Suprapubic skin (tissue), 4 donors: ENCODE measurements around the gene NATD1. TPM values are rescaled to one million over a fixed set of nuclear protein-coding genes. Genes with fewer than 3 reads are reported as not detected.
"Not testable (repeated sequence)": the region's sequence is repeated elsewhere in the genome, so short reads cannot be mapped to it uniquely, and the experiment has no call there.

ENCODE experiments used
- DNase-seq, 2 donors: peaks; one replicate each; pipeline ENCODE4 v3.0.0-alpha.2; 2019; ENCODE audit warnings: low spot score in 2 of 2
- H3K27ac ChIP-seq: fragments of 200-600 bp; sonication (generic); one replicate; pipeline ENCODE4 v1.5.1; 2019
- H3K27me3 ChIP-seq: fragments of 200-600 bp; sonication (generic); one replicate; pipeline ENCODE4 v1.5.1; 2019
- H3K36me3 ChIP-seq: fragments of 200-600 bp; sonication (generic); one replicate; pipeline ENCODE4 v1.5.1; 2019
- H3K4me1 ChIP-seq: fragments of 200-600 bp; sonication (generic); one replicate; pipeline ENCODE4 v1.5.1; 2019
- H3K4me3 ChIP-seq: fragments of 200-600 bp; sonication (generic); one replicate; pipeline ENCODE4 v1.5.1; 2019; ENCODE audit warnings: mild to moderate bottlenecking
- H3K9me3 ChIP-seq: fragments of 200-600 bp; sonication (generic); one replicate; pipeline ENCODE4 v1.5.1; 2019
- CTCF ChIP-seq, 2 donors: fragments of 200-600 bp in 1 of 2; fragments of 450-650 bp in 1 of 2; sonication (generic) in 1 of 2; IDR thresholded peaks; one replicate each; pipeline ENCODE4 v1.5.1; 2016 to 2019; ENCODE audit warnings: antibody characterized with exemption in 2 of 2, mild to moderate bottlenecking in 1 of 2, moderate library complexity in 1 of 2
- EP300 ChIP-seq: sonication (generic); formaldehyde crosslinking; IDR thresholded peaks from one replicate; pipeline ENCODE4 v1.6.1; 2017; ENCODE audit warnings: antibody characterized with exemption
- POLR2A ChIP-seq, 2 donors: fragments of 450-650 bp; IDR thresholded peaks; one replicate each; pipeline ENCODE4 v1.6.1; 2017; ENCODE audit warnings: antibody characterized with exemption in 2 of 2, mild to moderate bottlenecking in 2 of 2, moderate library complexity in 2 of 2
- POLR2AphosphoS5 ChIP-seq, 3 donors: sonication (generic); formaldehyde crosslinking; IDR thresholded peaks; one replicate each; pipeline ENCODE4 v1.6.1; 2017; ENCODE audit warnings: antibody characterized with exemption in 3 of 3
- WGBS: methylation state at CpG from one replicate; pipeline ENCODE4 v1.1.5; 2018; 5-methylcytosine and 5-hydroxymethylcytosine counted together
- total RNA-seq, 4 donors: library from RNA; depleted of rRNA; stranded (reverse); fragments of >200 nt; gene quantifications; one replicate each; pipeline ENCODE4 v1.1.0, GENCODE V29; 2016

NATD1 gene
- total RNA-seq, 4 donors from 2014 or later = 11.2 to 21.1 (median 14.6) TPM

DNA sequence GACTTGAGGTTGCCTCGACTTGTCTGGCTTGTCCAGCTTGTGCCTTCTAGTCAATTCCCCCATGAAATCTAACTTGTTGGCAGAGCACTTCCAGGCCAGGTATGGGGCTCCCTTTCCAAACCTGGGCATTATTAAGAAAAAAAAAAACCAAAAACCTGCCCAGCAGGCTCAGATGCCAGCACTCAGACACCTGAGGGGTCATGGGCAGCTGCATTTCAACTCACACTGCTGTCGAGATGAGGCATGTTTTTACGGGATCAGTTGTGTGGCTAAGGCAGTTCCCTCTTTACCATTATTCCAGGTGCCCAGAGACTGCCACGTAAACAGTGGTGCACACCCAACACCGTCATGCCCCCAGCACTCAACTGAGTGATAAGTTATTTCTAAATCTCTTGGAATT, 57.1 kb downstream of the NATD1 start:
- Histone ChIP-seq H3K36me3 (peaks cover 21% of the 10 kb centered on the region), H3K4me3 (no peak overlapping the region), H3K27me3 (no peaks in the 10 kb centered on the region), H3K9me3 (no peaks in the 10 kb centered on the region), H3K4me1 (peaks cover 75% of the 10 kb centered on the region), H3K27ac (peak overlapping the region; percentile 77)
- TF ChIP-seq EP300 (no peak), POLR2AphosphoS5 (IDR thresholded peaks at IDR 0.05) (no peak), CTCF (IDR thresholded peaks at IDR 0.05) (no peak), POLR2A (IDR thresholded peaks at IDR 0.05) (no peak)
- 53% methylated on average over 5 of the region's 5 CpGs for WGBS
- DNase-seq = no peak

- Histone ChIP-seq H3K9me3 (no peaks in the 10 kb centered on the region), H3K27ac (peak overlapping the region; percentile 74), H3K4me3 (no peak overlapping the region), H3K4me1 (peaks cover 60% of the 10 kb centered on the region), H3K36me3 (peaks cover 28% of the 10 kb centered on the region), H3K27me3 (no peaks in the 10 kb centered on the region)
- 18% methylated on average over 5 of the region's 5 CpGs for WGBS
- no peak for DNase-seq
- no peak for TF ChIP-seq POLR2A (IDR thresholded peaks at IDR 0.05)
- no peak for TF ChIP-seq CTCF (IDR thresholded peaks at IDR 0.05)
- peak in 1 of 3 donors; percentile 53 for TF ChIP-seq POLR2AphosphoS5 (IDR thresholded peaks at IDR 0.05)
- no peak for TF ChIP-seq EP300
Observed at GRCh38 chr17:21194703-21195102, 58.5 kb downstream of the NATD1 start.

DNA sequence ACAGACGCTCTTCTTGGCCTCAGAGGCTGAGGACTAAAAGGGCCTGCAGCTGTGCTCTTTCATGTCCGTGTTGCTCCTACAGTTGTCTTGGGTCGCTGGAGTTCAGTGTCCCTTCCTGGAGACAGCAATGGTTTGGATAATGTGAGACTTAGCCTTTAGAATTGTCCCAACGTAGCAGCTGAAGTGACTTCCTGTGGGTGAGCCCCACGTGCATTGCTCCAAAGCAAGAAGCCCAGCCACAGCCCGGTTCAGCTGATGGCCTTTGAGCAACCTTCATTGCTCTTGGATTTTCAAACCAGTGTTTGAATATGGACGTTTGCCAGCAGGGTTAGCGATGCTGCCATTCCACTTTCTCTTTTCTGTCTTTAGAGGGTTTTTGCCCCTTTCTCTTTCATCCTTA, 59.0 kb downstream of the NATD1 start:
- peaks cover 56% of the 10 kb centered on the region for H3K4me1 ChIP-seq
- peak overlapping the region; percentile 74 for H3K27ac ChIP-seq
- H3K27me3 ChIP-seq = no peaks in the 10 kb centered on the region
- DNase-seq = no peak
- peaks cover 31% of the 10 kb centered on the region for H3K36me3 ChIP-seq
- no peak for TF ChIP-seq POLR2A (IDR thresholded peaks at IDR 0.05)
- TF ChIP-seq EP300 = no peak
- TF ChIP-seq CTCF (IDR thresholded peaks at IDR 0.05) = no peak
- no peak for TF ChIP-seq POLR2AphosphoS5 (IDR thresholded peaks at IDR 0.05)
- WGBS = 14% methylated on average over 8 of the region's 8 CpGs
- H3K9me3 ChIP-seq = no peaks in the 10 kb centered on the region
- no peak overlapping the region for H3K4me3 ChIP-seq

DNA sequence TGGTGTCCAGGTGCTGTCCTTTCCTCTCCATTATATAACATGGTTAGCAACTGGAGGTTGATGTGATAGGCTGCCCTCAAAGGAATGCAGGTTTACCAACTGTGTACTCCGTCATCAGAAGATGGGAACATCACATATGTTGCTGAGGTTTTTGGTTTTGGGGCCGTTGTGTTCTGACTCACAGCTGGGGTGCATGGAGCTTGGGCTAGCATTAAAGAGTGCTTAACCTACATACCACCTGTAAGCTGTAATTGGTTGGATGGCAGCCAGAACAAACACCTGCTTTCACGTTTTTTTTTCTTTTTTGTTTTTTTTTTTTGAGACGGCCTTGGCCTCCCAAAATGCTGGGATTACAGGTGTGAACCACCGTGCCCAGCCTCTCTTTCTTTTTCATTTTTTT, 60.2 kb downstream of the NATD1 start:
- peaks cover 33% of the 10 kb centered on the region for H3K36me3 ChIP-seq
- H3K27me3 ChIP-seq = no peaks in the 10 kb centered on the region
- H3K4me3 ChIP-seq = no peak overlapping the region
- TF ChIP-seq POLR2A (IDR thresholded peaks at IDR 0.05) (no peak), POLR2AphosphoS5 (IDR thresholded peaks at IDR 0.05) (no peak), EP300 (no peak), CTCF (IDR thresholded peaks at IDR 0.05) (no peak)
- H3K9me3 ChIP-seq = no peaks in the 10 kb centered on the region
- no peak for DNase-seq
- 62% methylated on average over 5 of the region's 5 CpGs for WGBS
- H3K27ac ChIP-seq = no peak overlapping the region
- peaks cover 44% of the 10 kb centered on the region for H3K4me1 ChIP-seq

DNA sequence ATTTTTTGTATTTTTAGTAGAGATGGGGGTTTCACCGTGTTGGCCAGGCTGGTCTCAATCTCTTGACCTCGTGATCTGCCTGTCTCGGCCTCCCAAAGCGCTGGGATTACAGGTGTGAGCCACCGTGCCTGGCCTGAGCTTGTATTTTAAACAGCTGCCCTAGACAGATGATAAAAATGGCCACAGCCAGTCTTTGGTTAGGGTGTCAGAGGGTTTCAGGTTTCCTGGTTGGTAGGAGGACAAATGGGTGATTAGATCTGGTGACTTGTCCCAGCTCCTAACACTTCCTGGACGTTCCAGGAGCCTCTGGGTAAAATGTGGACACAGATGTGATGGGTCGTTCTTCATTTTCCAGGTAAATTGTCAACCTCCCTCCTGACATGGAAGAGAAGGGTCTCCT, 60.8 kb downstream of the NATD1 start:
- not testable (repeated sequence) for H3K27ac ChIP-seq, H3K9me3 ChIP-seq, H3K4me3 ChIP-seq, DNase-seq, H3K27me3 ChIP-seq
- Histone ChIP-seq H3K4me1 (peaks cover 37% of the 10 kb centered on the region), H3K36me3 (peaks cover 27% of the 10 kb centered on the region)
- 94% methylated on average over 7 of the region's 7 CpGs for WGBS

- DNase-seq = no peak
- Histone ChIP-seq H3K27me3 (no peaks in the 10 kb centered on the region), H3K36me3 (peaks cover 22% of the 10 kb centered on the region), H3K27ac (no peak overlapping the region), H3K9me3 (no peaks in the 10 kb centered on the region), H3K4me1 (peaks cover 31% of the 10 kb centered on the region), H3K4me3 (no peak overlapping the region)
- no peak for TF ChIP-seq EP300
- no peak for TF ChIP-seq CTCF (IDR thresholded peaks at IDR 0.05)
- TF ChIP-seq POLR2AphosphoS5 (IDR thresholded peaks at IDR 0.05) = no peak
- TF ChIP-seq POLR2A (IDR thresholded peaks at IDR 0.05) = no peak
- WGBS = 75% methylated on average over 2 of the region's 2 CpGs
Observed at GRCh38 chr17:21191698-21192097, 61.5 kb downstream of the NATD1 start.
